ENCODE data around the gene DHRS1.

The DHRS1 gene

GRCh38 chr14:24283796-24284460 lies 15.7 kb downstream of the DHRS1 start:
- TF ChIP-seq, protein P1, sequence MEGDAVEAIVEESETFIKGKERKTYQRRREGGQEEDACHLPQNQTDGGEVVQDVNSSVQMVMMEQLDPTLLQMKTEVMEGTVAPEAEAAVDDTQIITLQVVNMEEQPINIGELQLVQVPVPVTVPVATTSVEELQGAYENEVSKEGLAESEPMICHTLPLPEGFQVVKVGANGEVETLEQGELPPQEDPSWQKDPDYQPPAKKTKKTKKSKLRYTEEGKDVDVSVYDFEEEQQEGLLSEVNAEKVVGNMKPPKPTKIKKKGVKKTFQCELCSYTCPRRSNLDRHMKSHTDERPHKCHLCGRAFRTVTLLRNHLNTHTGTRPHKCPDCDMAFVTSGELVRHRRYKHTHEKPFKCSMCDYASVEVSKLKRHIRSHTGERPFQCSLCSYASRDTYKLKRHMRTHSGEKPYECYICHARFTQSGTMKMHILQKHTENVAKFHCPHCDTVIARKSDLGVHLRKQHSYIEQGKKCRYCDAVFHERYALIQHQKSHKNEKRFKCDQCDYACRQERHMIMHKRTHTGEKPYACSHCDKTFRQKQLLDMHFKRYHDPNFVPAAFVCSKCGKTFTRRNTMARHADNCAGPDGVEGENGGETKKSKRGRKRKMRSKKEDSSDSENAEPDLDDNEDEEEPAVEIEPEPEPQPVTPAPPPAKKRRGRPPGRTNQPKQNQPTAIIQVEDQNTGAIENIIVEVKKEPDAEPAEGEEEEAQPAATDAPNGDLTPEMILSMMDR (IDR thresholded peaks at IDR 0.05; ENCODE audit: low read depth, low read length, missing control alignments) = no peak
- no peak overlapping the region for H3K4me3 ChIP-seq (ENCODE audit: low read depth, low read length)
- no peak for DNase-seq (ENCODE audit: low read depth)
- in situ Hi-C loops (cut with HindIII; ENCODE audit: low sequenced_read_pairs) = no loop called here

DNA sequence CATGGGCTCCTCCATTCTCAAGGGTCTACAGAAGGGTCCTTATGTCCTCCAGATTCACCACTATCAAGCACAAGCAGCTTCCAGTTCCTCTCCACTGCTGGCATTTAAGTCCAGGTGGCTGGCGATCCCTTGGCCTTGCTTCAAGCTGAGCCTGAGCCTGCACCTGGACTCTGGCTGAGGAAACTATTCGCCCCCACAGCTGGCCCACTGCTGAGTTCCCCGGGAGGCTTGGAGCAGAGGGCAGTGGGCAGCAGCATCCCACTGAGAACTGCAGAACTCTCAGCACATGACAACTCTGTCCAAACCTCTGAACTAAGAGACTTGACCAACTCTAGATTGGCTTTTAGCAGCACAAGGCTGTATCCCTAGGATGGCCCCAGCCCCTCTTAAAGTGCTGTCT lies 16.8 kb downstream of the DHRS1 start:
- no peak overlapping the region for H3K4me3 ChIP-seq (ENCODE audit: low read depth, low read length)
- in situ Hi-C loops (cut with HindIII; ENCODE audit: low sequenced_read_pairs) = no loop called here
- TF ChIP-seq, protein P1 (IDR thresholded peaks at IDR 0.05; ENCODE audit: low read depth, low read length, missing control alignments) = no peak
- DNase-seq (ENCODE audit: low read depth) = no peak

- DNase-seq (ENCODE audit: low read depth) = no peak
- in situ Hi-C loops (cut with HindIII; ENCODE audit: low sequenced_read_pairs) = no loop called here
- TF ChIP-seq, protein P1 (IDR thresholded peaks at IDR 0.05; ENCODE audit: low read depth, low read length, missing control alignments) = no peak
- no peak overlapping the region for H3K4me3 ChIP-seq (ENCODE audit: low read depth, low read length)
These were observed 17.9 kb downstream of the DHRS1 start for GRCh38 chr14:24281636-24282035.

GRCh38 chr14:24280797-24281460 lies 18.7 kb downstream of the DHRS1 start:
- no peak for DNase-seq (ENCODE audit: low read depth)
- in situ Hi-C loops (cut with HindIII; ENCODE audit: low sequenced_read_pairs) = no loop called here
- TF ChIP-seq, protein P1 (IDR thresholded peaks at IDR 0.05; ENCODE audit: low read depth, low read length, missing control alignments) = no peak
- no peak overlapping the region for H3K4me3 ChIP-seq (ENCODE audit: low read depth, low read length)

GRCh38 chr14:24279301-24280186 lies 20.0 kb downstream of the DHRS1 start:
- no peak overlapping the region for H3K4me3 ChIP-seq (ENCODE audit: low read depth, low read length)
- no peak for DNase-seq (ENCODE audit: low read depth)
- TF ChIP-seq, protein P1 (IDR thresholded peaks at IDR 0.05; ENCODE audit: low read depth, low read length, missing control alignments) = no peak
- in situ Hi-C loops (cut with HindIII; ENCODE audit: low sequenced_read_pairs) = no loop called here

GRCh38 chr14:24278424-24278823 lies 21.2 kb downstream of the DHRS1 start:
- DNase-seq (ENCODE audit: low read depth) = no peak
- in situ Hi-C loops (cut with HindIII; ENCODE audit: low sequenced_read_pairs) = no loop called here
- no peak overlapping the region for H3K4me3 ChIP-seq (ENCODE audit: low read depth, low read length)
- TF ChIP-seq, protein P1 (IDR thresholded peaks at IDR 0.05; ENCODE audit: low read depth, low read length, missing control alignments) = no peak
